GM12891 (cell line): Measurements from ENCODE around the gene HSFX2.

Experiments
- POLR2A ChIP-seq: IDR thresholded peaks from 2 replicates; pipeline ENCODE4 v1.6.1; 2011; ENCODE audit warnings: low read depth, low read length, control low read depth
- POLR2AphosphoS5 ChIP-seq: IDR thresholded peaks from 2 replicates; pipeline ENCODE4 v1.6.1; 2011; ENCODE audit warnings: low read depth, low read length, control low read depth
- TAF1 ChIP-seq: IDR thresholded peaks from 2 replicates; pipeline ENCODE4 v1.6.1; 2011; ENCODE audit warnings: low read depth, low read length, control low read depth

GRCh38 chrX:149628768-149629167, 33.7 kb upstream of the HSFX2 start:
- TF ChIP-seq POLR2AphosphoS5 (no peak), POLR2A (no peak), TAF1 (no peak)
